Hepatocyte (in vitro differentiated cells): ENCODE data around the gene RLIM.

ENCODE experiments used
- EZH2phosphoT487 ChIP-seq: fragments of 200-600 bp; sonication (generic); IDR thresholded peaks from one replicate; pipeline ENCODE4 v1.6.1; 2018; ENCODE audit warnings: antibody characterized with exemption, mild to moderate bottlenecking, low read depth, moderate library complexity; ENCODE audit not compliant: unreplicated experiment, severe bottlenecking
- TF ChIP-seq, protein P1 (sequence below): fragments of 200-600 bp; sonication (generic); IDR thresholded peaks from 2 replicates; pipeline ENCODE4 v1.5.1; 2016; ENCODE audit warnings: antibody characterized with exemption, mild to moderate bottlenecking; ENCODE audit not compliant: poor library complexity

DNA sequence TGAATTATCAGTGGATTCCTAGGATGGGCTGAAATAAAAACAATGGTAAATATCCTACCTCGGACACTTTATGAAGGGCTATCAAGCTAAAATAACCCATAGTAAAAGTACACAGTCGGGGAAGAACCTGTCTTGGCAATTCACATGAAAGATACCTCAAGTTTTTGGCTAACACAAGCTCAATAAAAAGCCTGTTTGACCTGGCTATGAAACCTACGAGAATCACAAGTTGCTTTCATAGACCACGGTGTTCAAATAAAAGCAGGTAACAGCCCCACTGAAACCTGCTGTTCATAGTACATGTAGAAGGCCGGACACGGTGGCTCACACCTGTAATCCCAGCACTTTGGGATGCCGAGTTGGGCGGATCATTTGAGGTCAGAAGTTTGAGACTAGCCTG is 12.3 kb downstream of the RLIM start:
- TF ChIP-seq, protein P1, sequence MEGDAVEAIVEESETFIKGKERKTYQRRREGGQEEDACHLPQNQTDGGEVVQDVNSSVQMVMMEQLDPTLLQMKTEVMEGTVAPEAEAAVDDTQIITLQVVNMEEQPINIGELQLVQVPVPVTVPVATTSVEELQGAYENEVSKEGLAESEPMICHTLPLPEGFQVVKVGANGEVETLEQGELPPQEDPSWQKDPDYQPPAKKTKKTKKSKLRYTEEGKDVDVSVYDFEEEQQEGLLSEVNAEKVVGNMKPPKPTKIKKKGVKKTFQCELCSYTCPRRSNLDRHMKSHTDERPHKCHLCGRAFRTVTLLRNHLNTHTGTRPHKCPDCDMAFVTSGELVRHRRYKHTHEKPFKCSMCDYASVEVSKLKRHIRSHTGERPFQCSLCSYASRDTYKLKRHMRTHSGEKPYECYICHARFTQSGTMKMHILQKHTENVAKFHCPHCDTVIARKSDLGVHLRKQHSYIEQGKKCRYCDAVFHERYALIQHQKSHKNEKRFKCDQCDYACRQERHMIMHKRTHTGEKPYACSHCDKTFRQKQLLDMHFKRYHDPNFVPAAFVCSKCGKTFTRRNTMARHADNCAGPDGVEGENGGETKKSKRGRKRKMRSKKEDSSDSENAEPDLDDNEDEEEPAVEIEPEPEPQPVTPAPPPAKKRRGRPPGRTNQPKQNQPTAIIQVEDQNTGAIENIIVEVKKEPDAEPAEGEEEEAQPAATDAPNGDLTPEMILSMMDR, result no peak
- no peak for TF ChIP-seq EZH2phosphoT487
